HG02970 (cell line): ENCODE data around the gene TCP11.

Experiments
- ATAC-seq: cut with Tn5 transposase; IDR thresholded peaks from one replicate; pipeline ENCODE4 v1.9.1; 2021; ENCODE audit warnings: mild to moderate bottlenecking, moderate library complexity, moderate number of reproducible peaks; ENCODE audit not compliant: unreplicated experiment, low FRiP score

The TCP11 gene

GRCh38 chr6:35068644-35069043 lies 72.5 kb downstream of the TCP11 start:
- ATAC-seq, result no peak

- ATAC-seq, result no peak
Observed at GRCh38 chr6:35068206-35068605, 72.9 kb downstream of the TCP11 start.
